Mucosa of descending colon (tissue), 3 donors: ENCODE measurements around the gene CDK10. TPM values are rescaled to one million over a fixed set of nuclear protein-coding genes. Genes with fewer than 3 reads are reported as not detected.
"Not testable (repeated sequence)": the region's sequence is repeated elsewhere in the genome, so short reads cannot be mapped to it uniquely, and the experiment has no call there.

Experiments used
- ATAC-seq: fragments of 200-7000 bp; cut with Tn5 transposase; one replicate; pipeline ENCODE4 v1.9.1; 2020; ENCODE audit warnings: mild to moderate bottlenecking, moderate library complexity
- DNase-seq, 3 donors: peaks; one replicate each; pipeline ENCODE4 v3.0.0-alpha.2; 2020
- H3K36me3 ChIP-seq: fragments of 200-600 bp; one replicate; pipeline ENCODE4 v1.8.0; 2021; ENCODE audit warnings: low read depth, mild to moderate bottlenecking
- H3K4me1 ChIP-seq: fragments of 200-600 bp; one replicate; pipeline ENCODE4 v1.8.0; 2021; ENCODE audit warnings: low read depth, mild to moderate bottlenecking
- H3K4me3 ChIP-seq: fragments of 200-600 bp; one replicate; pipeline ENCODE4 v1.8.0; 2021; ENCODE audit warnings: mild to moderate bottlenecking
- H3K9me3 ChIP-seq: fragments of 200-600 bp; one replicate; pipeline ENCODE4 v1.8.0; 2021; ENCODE audit warnings: mild to moderate bottlenecking
- CTCF ChIP-seq: fragments of 200-600 bp; IDR thresholded peaks from one replicate; pipeline ENCODE4 v1.8.0; 2022; ENCODE audit warnings: antibody characterized with exemption, mild to moderate bottlenecking
- intact Hi-C, 2 donors: fragments of 100-400 bp; cut with DNase I in 1 of 2; cut with micrococcal nuclease in 1 of 2; formaldehyde crosslinking; loops; one replicate each; pipeline versions ENCODE4 v1.11.0 to v1.11.1; 2022; cut with DNase I, micrococcal nuclease
- total RNA-seq, 3 donors: library from RNA; stranded (reverse); fragmentation: NEBNext Ultra II Directional in 2 of 3; extraction: Animal tissue kit (Norgen Biotek cat#: 25700) in 2 of 3; gene quantifications; one replicate each; pipeline versions ENCODE4 v1.2.1 to v1.2.4, GENCODE V29; 2021 to 2023
- donor health status: DM: no; HTN: no; CAD: no; lungs with moderate emphysema.
- donor health status: DM: no; HTN: no; CAD: no.
- donor health status: DM: no; HTN: yes; CAD: no.

Gene CDK10
- total RNA-seq, 3 donors from 2014 or later, result 90.8 to 163 (median 94.5) TPM

GRCh38 chr16:89687092-89687940 is 827 bp downstream of the CDK10 start:
- no peak for TF ChIP-seq CTCF
- intact Hi-C loops, result no loop called here
- H3K4me3 ChIP-seq, result peak overlapping the region; percentile 92
- peak; percentile 93 for ATAC-seq
- H3K4me1 ChIP-seq, result peaks cover 17% of the 10 kb centered on the region
- H3K36me3 ChIP-seq, result no peaks in the 10 kb centered on the region
- DNase-seq, result peak; percentile 89 to 91 (median 90)
- H3K9me3 ChIP-seq, result no peaks in the 10 kb centered on the region

GRCh38 chr16:89688395-89688794 is 1.9 kb downstream of the CDK10 start:
- Histone ChIP-seq H3K9me3 (no peaks in the 10 kb centered on the region), H3K36me3 (no peaks in the 10 kb centered on the region), H3K4me1 (peaks cover 17% of the 10 kb centered on the region), H3K4me3 (no peak overlapping the region)
- intact Hi-C loops, result no loop called here
- no peak for ATAC-seq
- DNase-seq, result peak in 1 of 3 donors; percentile 13
- no peak for TF ChIP-seq CTCF

- TF ChIP-seq CTCF, result no peak
- Histone ChIP-seq H3K4me1 (peaks cover 17% of the 10 kb centered on the region), H3K4me3 (no peak overlapping the region), H3K9me3 (no peaks in the 10 kb centered on the region), H3K36me3 (no peaks in the 10 kb centered on the region)
- DNase-seq (peak in 1 of 3 donors; percentile 32), ATAC-seq (no peak)
- intact Hi-C loops, result no loop called here
These were observed 2.7 kb downstream of the CDK10 start for GRCh38 chr16:89689142-89689541.

- peak in 1 of 3 donors; percentile 18 for DNase-seq
- intact Hi-C loops, ATAC-seq, H3K4me3 ChIP-seq, H3K9me3 ChIP-seq, H3K36me3 ChIP-seq: not testable (repeated sequence)
- H3K4me1 ChIP-seq, result peaks cover 17% of the 10 kb centered on the region
These were observed 3.1 kb downstream of the CDK10 start for GRCh38 chr16:89689621-89690020.

- no peaks in the 10 kb centered on the region for H3K9me3 ChIP-seq
- H3K36me3 ChIP-seq, result no peaks in the 10 kb centered on the region
- H3K4me3 ChIP-seq, result no peak overlapping the region
- TF ChIP-seq CTCF, result no peak
- DNase-seq (peak in 1 of 3 donors; percentile 31), ATAC-seq (no peak)
- peaks cover 17% of the 10 kb centered on the region for H3K4me1 ChIP-seq
- intact Hi-C loops, result no loop called here
These were observed 4.0 kb downstream of the CDK10 start for GRCh38 chr16:89690392-89690901.

GRCh38 chr16:89691231-89691985 is 4.9 kb downstream of the CDK10 start:
- Histone ChIP-seq H3K9me3 (no peaks in the 10 kb centered on the region), H3K4me1 (peaks cover 17% of the 10 kb centered on the region), H3K36me3 (no peaks in the 10 kb centered on the region), H3K4me3 (no peak overlapping the region)
- intact Hi-C loops, result no loop called here
- ATAC-seq, result no peak
- no peak for TF ChIP-seq CTCF
- peak in 1 of 3 donors; percentile 29 for DNase-seq
